ENCODE results near the gene ZYG11B.
"Not testable (repeated sequence)": the region's sequence is repeated elsewhere in the genome, so short reads cannot be mapped to it uniquely, and the experiment has no call there.

The ZYG11B gene

GRCh38 chr1:52804083-52804482 is 77.8 kb downstream of the ZYG11B start:
- WGBS: 98% methylated on average over 3 of the region's 3 CpGs
- H3K4me1 ChIP-seq (ENCODE audit: insufficient read depth, low read length); H3K27ac ChIP-seq (ENCODE audit: low read depth, low read length): not testable (repeated sequence)

GRCh38 chr1:52814465-52814864 is 88.2 kb downstream of the ZYG11B start:
- Histone ChIP-seq H3K36me3 (ENCODE audit: insufficient read depth, low read length) (peaks cover 26% of the 10 kb centered on the region), H3K4me1 (ENCODE audit: insufficient read depth, low read length) (no peaks in the 10 kb centered on the region), H3K27ac (ENCODE audit: low read depth, low read length) (no peak overlapping the region), H3K9me3 (ENCODE audit: insufficient read depth, low read depth, low read length) (no peaks in the 10 kb centered on the region), H3K9ac (ENCODE audit: low read depth, low read length) (no peak overlapping the region), H3K27me3 (ENCODE audit: insufficient read depth, low read length) (no peaks in the 10 kb centered on the region), H3K4me3 (ENCODE audit: low read length) (no peak overlapping the region)
- 93% methylated on average over 2 of the region's 2 CpGs for WGBS

More at GRCh38 chr1:52804083-52804482, 77.8 kb downstream of the ZYG11B start:
- not testable (repeated sequence) for H3K27me3 ChIP-seq (ENCODE audit: insufficient read depth, low read length); H3K9me3 ChIP-seq (ENCODE audit: insufficient read depth, low read depth, low read length); H3K9ac ChIP-seq (ENCODE audit: low read depth, low read length); H3K4me3 ChIP-seq (ENCODE audit: low read length)
- H3K36me3 ChIP-seq (ENCODE audit: insufficient read depth, low read length): peaks cover 12% of the 10 kb centered on the region

- not testable (repeated sequence) for H3K9me3 ChIP-seq (ENCODE audit: insufficient read depth, low read depth, low read length); H3K27me3 ChIP-seq (ENCODE audit: insufficient read depth, low read length); H3K27ac ChIP-seq (ENCODE audit: low read depth, low read length); H3K4me1 ChIP-seq (ENCODE audit: insufficient read depth, low read length); H3K4me3 ChIP-seq (ENCODE audit: low read length); H3K9ac ChIP-seq (ENCODE audit: low read depth, low read length)
- 95% methylated on average over 5 of the region's 5 CpGs for WGBS
- peaks cover 27% of the 10 kb centered on the region for H3K36me3 ChIP-seq (ENCODE audit: insufficient read depth, low read length)
These were observed 94.6 kb downstream of the ZYG11B start for GRCh38 chr1:52820830-52821229.

- H3K9me3 ChIP-seq (ENCODE audit: insufficient read depth, low read depth, low read length): no peaks in the 10 kb centered on the region
- H3K4me3 ChIP-seq (ENCODE audit: low read length): no peak overlapping the region
- peaks cover 13% of the 10 kb centered on the region for H3K36me3 ChIP-seq (ENCODE audit: insufficient read depth, low read length)
- no peaks in the 10 kb centered on the region for H3K4me1 ChIP-seq (ENCODE audit: insufficient read depth, low read length)
- no CpG with 5 or more reads among the region's 1 CpG for whole genome bisulfite sequencing
- H3K9ac ChIP-seq (ENCODE audit: low read depth, low read length): no peak overlapping the region
- no peak overlapping the region for H3K27ac ChIP-seq (ENCODE audit: low read depth, low read length)
- no peaks in the 10 kb centered on the region for H3K27me3 ChIP-seq (ENCODE audit: insufficient read depth, low read length)
These were observed 99.6 kb downstream of the ZYG11B start for GRCh38 chr1:52825868-52826267.

GRCh38 chr1:52834798-52835197 is 108.5 kb downstream of the ZYG11B start:
- H3K4me1 ChIP-seq (ENCODE audit: insufficient read depth, low read length): peaks cover 9% of the 10 kb centered on the region
- H3K27me3 ChIP-seq (ENCODE audit: insufficient read depth, low read length): no peaks in the 10 kb centered on the region
- no peak overlapping the region for H3K9ac ChIP-seq (ENCODE audit: low read depth, low read length)
- no peaks in the 10 kb centered on the region for H3K9me3 ChIP-seq (ENCODE audit: insufficient read depth, low read depth, low read length)
- no peak overlapping the region for H3K27ac ChIP-seq (ENCODE audit: low read depth, low read length)
- no peak overlapping the region for H3K4me3 ChIP-seq (ENCODE audit: low read length)
- WGBS: 90% methylated on average over 3 of the region's 3 CpGs
- H3K36me3 ChIP-seq (ENCODE audit: insufficient read depth, low read length): no peaks in the 10 kb centered on the region

GRCh38 chr1:52836035-52836434 is 109.8 kb downstream of the ZYG11B start:
- Histone ChIP-seq H3K9ac (ENCODE audit: low read depth, low read length) (0 out of 2 replicates have a peak overlapping the region, but pooled peaks have one; percentile 13), H3K36me3 (ENCODE audit: insufficient read depth, low read length) (no peaks in the 10 kb centered on the region), H3K4me1 (ENCODE audit: insufficient read depth, low read length) (peaks cover 9% of the 10 kb centered on the region), H3K9me3 (ENCODE audit: insufficient read depth, low read depth, low read length) (no peaks in the 10 kb centered on the region), H3K27ac (ENCODE audit: low read depth, low read length) (peak overlapping the region; percentile 50; the same call in 1 of the 2 replicates), H3K4me3 (ENCODE audit: low read length) (peak overlapping the region; percentile 10; the same call in 1 of the 2 replicates), H3K27me3 (ENCODE audit: insufficient read depth, low read length) (0 out of 2 replicates have a peak, but pooled peaks cover 1% of the 10 kb centered on the region)
- WGBS: 27% methylated on average over 3 of the region's 3 CpGs

GRCh38 chr1:52839175-52839574 is 112.9 kb downstream of the ZYG11B start:
- 94% methylated on average over 8 of the region's 10 CpGs for WGBS
- not testable (repeated sequence) for H3K36me3 ChIP-seq (ENCODE audit: insufficient read depth, low read length); H3K9me3 ChIP-seq (ENCODE audit: insufficient read depth, low read depth, low read length); H3K4me3 ChIP-seq (ENCODE audit: low read length); H3K9ac ChIP-seq (ENCODE audit: low read depth, low read length); H3K27ac ChIP-seq (ENCODE audit: low read depth, low read length); H3K4me1 ChIP-seq (ENCODE audit: insufficient read depth, low read length)
- peaks cover 31% of the 10 kb centered on the region for H3K27me3 ChIP-seq (ENCODE audit: insufficient read depth, low read length)

GRCh38 chr1:52842643-52843310 is 116.5 kb downstream of the ZYG11B start, which contains the start of gene ZYG11A:
ZYG11A (plus strand) TSS chr1:52842760; CDS start chr1:52842884, 124 bp downstream.
- WGBS: under 1% methylated on average over 88 of the region's 88 CpGs
- Histone ChIP-seq H3K36me3 (ENCODE audit: insufficient read depth, low read length) (no peaks in the 10 kb centered on the region), H3K4me3 (ENCODE audit: low read length) (peak within 1 kb of the TSS; percentile 62), H3K4me1 (ENCODE audit: insufficient read depth, low read length) (peaks cover 4% of the 10 kb centered on the region; the same call in 1 of the 2 replicates), H3K27ac (ENCODE audit: low read depth, low read length) (no peak within 1 kb of the TSS; the same call in 1 of the 2 replicates), H3K9me3 (ENCODE audit: insufficient read depth, low read depth, low read length) (no peaks in the 10 kb centered on the region), H3K9ac (ENCODE audit: low read depth, low read length) (peak within 1 kb of the TSS; percentile 51), H3K27me3 (ENCODE audit: insufficient read depth, low read length) (peaks cover 40% of the 10 kb centered on the region)

GRCh38 chr1:52845119-52845518 is 118.9 kb downstream of the ZYG11B start:
- H3K4me3 ChIP-seq (ENCODE audit: low read length); H3K4me1 ChIP-seq (ENCODE audit: insufficient read depth, low read length); H3K9ac ChIP-seq (ENCODE audit: low read depth, low read length); H3K27ac ChIP-seq (ENCODE audit: low read depth, low read length); H3K36me3 ChIP-seq (ENCODE audit: insufficient read depth, low read length); H3K9me3 ChIP-seq (ENCODE audit: insufficient read depth, low read depth, low read length): not testable (repeated sequence)
- WGBS: 79% methylated on average over 6 of the region's 6 CpGs
- peaks cover 40% of the 10 kb centered on the region for H3K27me3 ChIP-seq (ENCODE audit: insufficient read depth, low read length)

GRCh38 chr1:52848423-52848822 is 122.2 kb downstream of the ZYG11B start:
- Histone ChIP-seq H3K4me1 (ENCODE audit: insufficient read depth, low read length) (no peaks in the 10 kb centered on the region; the same call in 1 of the 2 replicates), H3K4me3 (ENCODE audit: low read length) (no peak overlapping the region), H3K27me3 (ENCODE audit: insufficient read depth, low read length) (peaks cover 17% of the 10 kb centered on the region), H3K9ac (ENCODE audit: low read depth, low read length) (no peak overlapping the region), H3K9me3 (ENCODE audit: insufficient read depth, low read depth, low read length) (no peaks in the 10 kb centered on the region), H3K36me3 (ENCODE audit: insufficient read depth, low read length) (no peaks in the 10 kb centered on the region), H3K27ac (ENCODE audit: low read depth, low read length) (no peak overlapping the region)
- 87% methylated on average over 4 of the region's 5 CpGs for WGBS

- Histone ChIP-seq H3K27me3 (ENCODE audit: insufficient read depth, low read length) (no peaks in the 10 kb centered on the region), H3K9ac (ENCODE audit: low read depth, low read length) (no peak overlapping the region), H3K4me3 (ENCODE audit: low read length) (no peak overlapping the region), H3K36me3 (ENCODE audit: insufficient read depth, low read length) (no peaks in the 10 kb centered on the region), H3K27ac (ENCODE audit: low read depth, low read length) (no peak overlapping the region), H3K9me3 (ENCODE audit: insufficient read depth, low read depth, low read length) (no peaks in the 10 kb centered on the region), H3K4me1 (ENCODE audit: insufficient read depth, low read length) (no peaks in the 10 kb centered on the region)
- 96% methylated on average over 4 of the region's 4 CpGs for WGBS
These were observed 124.7 kb downstream of the ZYG11B start for GRCh38 chr1:52850951-52851350.

Data from HUES64 (cell line).